Measurements from ENCODE around the gene USP11.
"Not testable (repeated sequence)": the region's sequence is repeated elsewhere in the genome, so short reads cannot be mapped to it uniquely, and the experiment has no call there.

Gene USP11

DNA sequence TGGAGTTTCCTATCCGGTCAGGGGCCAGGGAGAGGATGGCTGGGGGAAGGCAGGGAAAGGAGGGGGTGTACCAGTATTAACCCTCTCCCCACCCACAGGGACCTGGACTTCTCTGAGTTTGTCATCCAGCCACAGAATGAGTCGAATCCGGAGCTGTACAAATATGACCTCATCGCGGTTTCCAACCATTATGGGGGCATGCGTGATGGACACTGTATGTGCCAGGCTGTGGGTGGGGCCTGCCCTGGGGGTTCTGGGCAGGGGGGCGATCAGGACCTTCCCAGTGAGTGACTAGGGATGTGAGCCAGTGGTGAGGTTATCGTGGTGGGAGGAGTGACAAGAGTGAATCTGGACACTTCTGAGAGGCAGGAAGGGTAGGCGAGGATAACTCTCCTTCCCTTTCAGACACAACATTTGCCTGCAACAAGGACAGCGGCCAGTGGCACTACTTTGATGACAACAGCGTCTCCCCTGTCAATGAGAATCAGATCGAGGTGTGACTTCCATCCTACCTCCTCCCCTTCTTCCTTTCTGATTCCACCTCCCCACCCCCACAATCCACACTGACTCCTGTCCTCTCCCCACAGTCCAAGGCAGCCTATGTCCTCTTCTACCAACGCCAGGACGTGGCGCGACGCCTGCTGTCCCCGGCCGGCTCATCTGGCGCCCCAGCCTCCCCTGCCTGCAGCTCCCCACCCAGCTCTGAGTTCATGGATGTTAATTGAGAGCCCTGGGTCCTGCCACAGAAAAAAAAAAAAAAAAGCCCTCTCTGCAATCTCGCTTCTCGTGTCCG, 14.6 kb downstream of the USP11 start:
- DNase-seq (ENCODE audit: low spot score): no peak

DNA sequence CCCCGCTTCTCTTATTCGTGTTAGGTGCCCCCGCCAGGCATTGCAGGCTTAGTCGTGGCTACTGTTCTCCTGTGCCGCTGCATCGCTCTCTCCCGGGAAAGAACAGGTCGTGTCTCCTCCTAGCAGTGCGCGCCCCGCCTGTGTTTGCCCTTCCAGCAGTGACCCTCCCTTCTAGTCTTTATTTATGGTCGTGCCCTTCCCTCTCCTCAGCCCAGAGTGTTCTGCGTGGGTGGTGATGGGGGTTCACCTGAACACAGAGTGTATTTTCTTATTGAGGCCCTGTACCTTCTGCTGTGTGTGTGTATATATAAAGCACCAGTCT, 15.2 kb downstream of the USP11 start:
- DNase-seq (ENCODE audit: low spot score): no peak

DNA sequence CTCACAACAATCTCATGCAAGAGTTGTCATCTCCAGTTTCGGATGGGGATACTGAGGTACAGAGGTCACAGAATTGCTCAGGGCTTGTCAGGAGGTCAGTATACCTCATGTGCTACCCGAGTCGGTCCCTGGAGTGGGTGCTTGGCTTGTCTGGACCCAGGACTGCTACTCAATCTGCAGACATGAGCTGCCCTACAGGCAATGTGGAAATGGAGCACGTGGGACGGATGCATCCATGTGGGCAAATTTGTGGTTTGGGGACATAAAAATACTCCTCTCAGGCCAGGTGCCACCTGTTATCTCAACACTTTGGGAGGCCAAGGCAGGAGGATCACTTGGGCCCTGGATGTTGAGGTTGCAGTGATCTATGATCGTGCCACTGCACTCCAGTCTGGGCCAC, 15.8 kb downstream of the USP11 start:
- DNase-seq (ENCODE audit: low spot score): no peak

DNA sequence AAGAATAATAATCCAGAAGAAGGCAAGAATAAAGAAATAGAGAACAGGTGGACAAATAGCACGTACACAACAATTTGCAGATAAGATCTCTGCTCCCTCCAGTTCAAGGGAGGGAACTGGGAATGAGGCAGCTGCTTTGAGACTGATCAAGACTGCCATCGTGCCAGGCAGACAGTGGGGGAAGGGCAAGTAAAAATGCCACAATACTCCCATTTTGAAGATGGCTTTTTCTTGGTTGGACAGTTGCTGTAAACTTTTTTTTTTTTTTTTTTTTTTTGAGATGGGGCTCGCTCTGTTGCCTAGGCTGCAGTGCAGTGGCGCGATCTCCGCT, 17.2 kb downstream of the USP11 start:
- DNase-seq (ENCODE audit: low spot score): no peak

- not testable (repeated sequence) for DNase-seq (ENCODE audit: low spot score)
Measured at GRCh38 chrX:47257620-47258019, 24.8 kb downstream of the USP11 start.

GRCh38 chrX:47264483-47265173, 31.8 kb downstream of the USP11 start:
- no peak for DNase-seq (ENCODE audit: low spot score)

- DNase-seq (ENCODE audit: low spot score): no peak
Measured at GRCh38 chrX:47266643-47267042, 33.8 kb downstream of the USP11 start.

GRCh38 chrX:47272013-47272408, 39.2 kb downstream of the USP11 start:
- DNase-seq (ENCODE audit: low spot score): no peak

DNA sequence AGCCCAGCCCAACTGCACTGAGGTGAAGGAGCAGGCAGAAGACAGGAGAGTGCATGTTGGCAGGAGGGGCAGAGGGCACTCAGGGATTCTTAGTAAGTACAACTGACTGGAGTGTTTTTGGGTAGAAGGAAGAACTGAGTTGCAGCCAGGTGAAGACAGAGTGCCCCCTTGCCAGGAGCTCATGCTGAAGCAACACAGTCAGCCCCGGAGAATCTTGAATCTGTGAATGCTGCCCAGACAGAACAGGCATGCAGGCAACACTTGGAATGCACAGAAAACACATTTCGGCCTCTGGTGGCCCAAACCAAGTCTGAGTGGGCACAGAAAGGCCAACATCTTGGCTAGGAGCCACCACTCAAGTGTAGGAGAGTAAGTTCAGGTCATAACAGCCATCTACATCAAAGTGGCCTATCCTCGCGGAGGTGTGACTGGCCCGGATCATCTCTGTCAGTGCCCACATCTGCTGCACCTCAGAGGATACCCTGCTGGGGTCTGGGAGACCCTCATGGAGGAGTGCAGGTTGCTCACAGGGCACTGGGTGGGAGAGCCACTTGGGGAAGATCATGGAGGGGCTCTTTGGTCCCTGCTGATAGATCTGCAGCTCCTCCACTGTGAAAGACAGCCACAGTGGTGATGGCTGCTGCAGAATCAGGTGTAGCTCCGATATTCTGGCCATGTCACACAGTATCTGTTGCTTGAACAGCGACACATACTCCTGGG, 40.4 kb downstream of the USP11 start:
- no peak for DNase-seq (ENCODE audit: low spot score)

GRCh38 chrX:47278691-47279090, 45.9 kb downstream of the USP11 start:
- DNase-seq (ENCODE audit: low spot score): peak; percentile 43

DNA sequence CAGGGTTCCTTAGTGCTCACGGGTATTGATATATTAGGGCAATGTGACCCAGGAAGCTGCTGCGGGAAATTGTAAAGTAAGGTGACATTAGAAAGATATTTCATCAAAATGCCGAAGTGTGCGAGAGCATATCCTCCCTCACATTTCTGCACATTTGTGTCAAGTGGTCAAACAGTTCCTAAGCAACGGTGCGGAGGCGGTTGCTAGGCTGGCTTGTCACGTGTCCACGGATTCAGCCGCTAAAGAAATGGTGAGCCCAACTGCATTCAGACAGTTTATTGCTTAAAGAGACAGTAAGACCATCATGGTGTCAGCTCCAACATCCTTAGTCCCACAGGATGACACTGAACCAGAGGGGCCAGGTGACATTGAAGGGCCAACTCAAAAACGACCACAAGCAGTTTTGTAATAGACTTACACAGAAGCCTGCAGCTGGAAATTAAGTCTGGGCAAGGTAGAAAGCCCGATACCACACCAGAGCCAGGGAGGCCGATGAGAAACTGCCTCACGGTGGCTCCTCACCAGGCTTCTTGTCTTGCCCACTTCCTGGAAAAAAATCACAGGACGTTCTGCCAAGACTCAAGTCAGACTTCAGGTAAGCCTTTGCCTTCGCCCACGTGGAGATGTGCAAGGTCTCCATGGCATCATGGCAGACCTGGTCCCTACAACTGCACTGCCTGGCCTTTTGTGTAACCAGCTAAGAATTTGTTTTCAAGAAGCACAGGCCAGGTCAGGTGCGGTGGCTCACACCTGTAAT, 50.4 kb downstream of the USP11 start:
- peak; percentile 45 for DNase-seq (ENCODE audit: low spot score)

DNA sequence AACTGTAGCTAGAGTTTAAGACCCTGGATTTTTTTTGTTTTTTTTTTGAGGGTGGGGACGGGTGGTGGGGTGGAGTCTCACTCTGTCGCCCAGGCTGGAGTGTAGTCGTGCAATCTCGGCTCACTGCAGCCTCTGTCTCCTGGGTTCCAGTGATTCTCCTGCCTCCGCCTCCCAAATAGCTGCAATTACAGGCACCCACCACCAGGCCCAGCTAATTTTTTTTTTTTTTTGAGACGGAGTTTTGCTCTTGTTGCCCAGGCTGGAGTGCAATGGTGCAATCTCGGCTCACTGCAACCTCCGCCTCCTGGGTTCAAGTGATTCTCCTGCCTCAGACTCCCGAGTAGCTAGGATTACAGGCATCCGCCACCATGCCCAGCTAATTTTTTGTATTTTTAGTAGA, 51.8 kb downstream of the USP11 start:
- not testable (repeated sequence) for DNase-seq (ENCODE audit: low spot score)

GRCh38 chrX:47285836-47286320, 53.1 kb downstream of the USP11 start:
- no peak for DNase-seq (ENCODE audit: low spot score)

- no peak for DNase-seq (ENCODE audit: low spot score)
Measured at GRCh38 chrX:47293106-47293505, 60.3 kb downstream of the USP11 start.

GRCh38 chrX:47296766-47297365, 64.1 kb downstream of the USP11 start:
- DNase-seq (ENCODE audit: low spot score): no peak

DNA sequence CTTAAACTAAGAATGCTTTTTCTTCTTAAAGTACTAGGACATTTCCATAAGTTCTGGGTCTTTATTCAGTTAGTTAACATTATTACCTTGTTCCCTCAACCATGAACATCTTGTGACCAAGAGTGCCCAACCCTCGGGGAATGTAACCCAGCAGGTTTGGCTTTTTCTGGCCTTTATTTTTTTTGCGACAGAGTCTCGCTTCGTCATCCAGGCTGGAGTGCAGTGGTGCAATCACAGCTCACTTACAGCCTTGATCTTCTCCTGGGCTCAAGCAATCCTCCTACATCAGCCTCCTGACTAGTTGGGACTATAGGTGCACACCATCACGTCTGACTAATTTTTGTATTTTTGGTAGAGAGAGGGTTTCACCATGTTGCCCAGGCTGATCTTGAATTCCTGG, 65.1 kb downstream of the USP11 start:
- DNase-seq (ENCODE audit: low spot score): no peak
